ENCODE measurements around the gene DNAAF8.

- TF ChIP-seq POLR2A (IDR thresholded peaks at IDR 0.05), result no peak
- no peak for TF ChIP-seq CTCF (IDR thresholded peaks at IDR 0.05)
- TF ChIP-seq POLR2AphosphoS5 (IDR thresholded peaks at IDR 0.05), result no peak
- TF ChIP-seq EP300 (IDR thresholded peaks at IDR 0.05), result no peak
These were observed 24.9 kb upstream of the DNAAF8 start for GRCh38 chr16:4709481-4709880.
